ENCODE results near the gene ATG10.
"Not testable (repeated sequence)": the region's sequence is repeated elsewhere in the genome, so short reads cannot be mapped to it uniquely, and the experiment has no call there.

The ATG10 gene

GRCh38 chr5:81983148-81983547 is 11.3 kb downstream of the ATG10 start:
- not testable (repeated sequence) for DNase-seq

- DNase-seq: not testable (repeated sequence)
Measured at GRCh38 chr5:81983563-81983962, 11.7 kb downstream of the ATG10 start.

GRCh38 chr5:81986126-81986525 is 14.3 kb downstream of the ATG10 start:
- no peak for DNase-seq

GRCh38 chr5:81989204-81989603 is 17.4 kb downstream of the ATG10 start:
- DNase-seq: no peak

- DNase-seq: no peak
Measured at GRCh38 chr5:81994679-81995078, 22.9 kb downstream of the ATG10 start.

GRCh38 chr5:81995407-81995806 is 23.6 kb downstream of the ATG10 start:
- no peak for DNase-seq

GRCh38 chr5:82004511-82004910 is 32.7 kb downstream of the ATG10 start:
- no peak for DNase-seq

- DNase-seq: not testable (repeated sequence)
Measured at GRCh38 chr5:82009869-82010268, 38.0 kb downstream of the ATG10 start.

GRCh38 chr5:82010696-82011095 is 38.9 kb downstream of the ATG10 start:
- DNase-seq: no peak

GRCh38 chr5:82011761-82012160 is 39.9 kb downstream of the ATG10 start:
- no peak for DNase-seq

- DNase-seq: not testable (repeated sequence)
Measured at GRCh38 chr5:82014644-82015043, 42.8 kb downstream of the ATG10 start.

GRCh38 chr5:82018462-82018861 is 46.6 kb downstream of the ATG10 start:
- DNase-seq: no peak

GRCh38 chr5:82019342-82020138 is 47.7 kb downstream of the ATG10 start:
- DNase-seq: no peak

GRCh38 chr5:82022499-82022898 is 50.7 kb downstream of the ATG10 start:
- DNase-seq: no peak

- DNase-seq: no peak
Measured at GRCh38 chr5:82023644-82024043, 51.8 kb downstream of the ATG10 start.

GRCh38 chr5:82031220-82032119 is 59.6 kb downstream of the ATG10 start:
- no peak for DNase-seq

- not testable (repeated sequence) for DNase-seq
Measured at GRCh38 chr5:82042894-82043293, 71.1 kb downstream of the ATG10 start.

GRCh38 chr5:82044010-82044409 is 72.2 kb downstream of the ATG10 start:
- no peak for DNase-seq

- DNase-seq: no peak
Measured at GRCh38 chr5:82045554-82046275, 73.9 kb downstream of the ATG10 start.

- no peak for DNase-seq
Measured at GRCh38 chr5:82046276-82046647, 74.4 kb downstream of the ATG10 start.

- no peak for DNase-seq
Measured at GRCh38 chr5:82050955-82051354, 79.1 kb downstream of the ATG10 start.

- DNase-seq: no peak
Measured at GRCh38 chr5:82054004-82054710, 82.3 kb downstream of the ATG10 start.

- DNase-seq: no peak
Measured at GRCh38 chr5:82057051-82057450, 85.2 kb downstream of the ATG10 start.

All from activated CD4-positive, CD25-positive, alpha-beta regulatory T cell (primary cell).